Body of pancreas (tissue), 4 donors: ENCODE results near the gene SPP2. TPM values are rescaled to one million over a fixed set of nuclear protein-coding genes. Genes with fewer than 3 reads are reported as not detected.

ENCODE experiments used
- ATAC-seq: fragments of 150-250 bp; one replicate; pipeline ENCODE4 v1.9.1; 2016
- DNase-seq, 4 donors: peaks; one replicate each; pipeline ENCODE4 v3.0.0-alpha.2; 2019
- H3K27ac ChIP-seq, 4 donors: fragments of 200-600 bp; sonication (generic); 1 replicate in 3 of 4; 2 replicates in 1 of 4; pipeline versions ENCODE4 v1.5.1 to v1.6.1; 2016 to 2019; ENCODE audit warnings: mild to moderate bottlenecking in 1 of 4, mixed read lengths in 1 of 4, moderate library complexity in 1 of 4
- H3K27me3 ChIP-seq, 2 donors: fragments of 200-600 bp; sonication (generic); one replicate each; pipeline ENCODE4 v1.6.0; 2016; ENCODE audit warnings: mild to moderate bottlenecking in 1 of 2
- H3K36me3 ChIP-seq, 2 donors: fragments of 200-600 bp; sonication (generic); replicated peaks in 1 of 2; 2 replicates each; pipeline ENCODE4 v1.5.1; 2016; ENCODE audit warnings: low read depth in 2 of 2; ENCODE audit not compliant: insufficient read depth in 1 of 2
- H3K4me1 ChIP-seq: fragments of 200-600 bp; sonication (generic); one replicate; pipeline ENCODE4 v1.6.0; 2016
- H3K4me3 ChIP-seq, 2 donors: fragments of 200-600 bp; sonication (generic); 1 replicate in 1 of 2; 2 replicates in 1 of 2; pipeline ENCODE4 v1.5.1; 2016 to 2019
- H3K9me3 ChIP-seq, 3 donors: fragments of 200-600 bp; sonication (generic); 1 replicate in 2 of 3; 2 replicates in 1 of 3; pipeline ENCODE4 v1.5.1; 2016
- POLR2A ChIP-seq, 3 donors: fragments of 450-650 bp; IDR thresholded peaks; one replicate each; pipeline ENCODE4 v1.6.1; 2016; ENCODE audit warnings: antibody characterized with exemption in 3 of 3, mild to moderate bottlenecking in 2 of 3
- WGBS, 2 donors: methylation state at CpG; one replicate each; pipeline ENCODE4 v1.1.5; 2017; 5-methylcytosine and 5-hydroxymethylcytosine counted together
- intact Hi-C: fragments of 100-400 bp; cut with DNase I; formaldehyde crosslinking; loops from one replicate; pipeline ENCODE4 v1.15.1; 2023
- total RNA-seq, 2 donors: library from RNA; depleted of rRNA; stranded (reverse); fragments of >200 nt; gene quantifications; one replicate each; pipeline ENCODE4 v1.1.0, GENCODE V29; 2016
- TF ChIP-seq, protein P1 (sequence below), 7 experiments: fragments of 450-650 bp in 4 of 7; fragments of 200-600 bp in 3 of 7; sonication (generic) in 3 of 7; IDR thresholded peaks; one replicate each; pipeline ENCODE4 v1.5.1; 2016 to 2019; ENCODE audit warnings: antibody characterized with exemption in 7 of 7

Gene SPP2
- total RNA-seq, 2 donors from 2014 or later: not detected

DNA sequence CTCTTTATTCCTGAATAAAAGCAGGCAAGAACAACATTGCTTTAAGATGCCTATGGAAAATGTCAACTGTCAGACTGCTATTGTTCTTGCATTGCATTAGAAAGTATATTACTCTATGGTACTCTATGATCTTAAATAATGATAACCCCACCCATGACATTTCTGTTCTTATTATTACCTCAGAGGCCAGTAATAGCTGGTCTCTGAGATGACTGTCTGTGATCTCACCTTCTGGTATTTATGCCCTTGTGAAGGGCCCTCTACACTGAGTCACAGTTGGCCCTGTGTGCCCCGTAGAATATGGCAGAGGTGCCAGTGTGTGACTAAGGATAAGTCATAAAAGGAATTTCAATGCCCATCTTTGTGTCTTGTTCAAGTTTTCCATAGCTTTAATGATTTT, 61.0 kb downstream of the SPP2 start:
- no peaks in the 10 kb centered on the region for H3K4me1 ChIP-seq
- H3K27ac ChIP-seq: no peak overlapping the region
- H3K36me3 ChIP-seq: no peaks in the 10 kb centered on the region
- no peaks in the 10 kb centered on the region for H3K9me3 ChIP-seq
- H3K4me3 ChIP-seq: no peak overlapping the region
- no peak for ATAC-seq
- no peaks in the 10 kb centered on the region for H3K27me3 ChIP-seq
- intact Hi-C loops: no loop called here
- no peak for TF ChIP-seq POLR2A (IDR thresholded peaks at IDR 0.05)
- TF ChIP-seq, protein P1, sequence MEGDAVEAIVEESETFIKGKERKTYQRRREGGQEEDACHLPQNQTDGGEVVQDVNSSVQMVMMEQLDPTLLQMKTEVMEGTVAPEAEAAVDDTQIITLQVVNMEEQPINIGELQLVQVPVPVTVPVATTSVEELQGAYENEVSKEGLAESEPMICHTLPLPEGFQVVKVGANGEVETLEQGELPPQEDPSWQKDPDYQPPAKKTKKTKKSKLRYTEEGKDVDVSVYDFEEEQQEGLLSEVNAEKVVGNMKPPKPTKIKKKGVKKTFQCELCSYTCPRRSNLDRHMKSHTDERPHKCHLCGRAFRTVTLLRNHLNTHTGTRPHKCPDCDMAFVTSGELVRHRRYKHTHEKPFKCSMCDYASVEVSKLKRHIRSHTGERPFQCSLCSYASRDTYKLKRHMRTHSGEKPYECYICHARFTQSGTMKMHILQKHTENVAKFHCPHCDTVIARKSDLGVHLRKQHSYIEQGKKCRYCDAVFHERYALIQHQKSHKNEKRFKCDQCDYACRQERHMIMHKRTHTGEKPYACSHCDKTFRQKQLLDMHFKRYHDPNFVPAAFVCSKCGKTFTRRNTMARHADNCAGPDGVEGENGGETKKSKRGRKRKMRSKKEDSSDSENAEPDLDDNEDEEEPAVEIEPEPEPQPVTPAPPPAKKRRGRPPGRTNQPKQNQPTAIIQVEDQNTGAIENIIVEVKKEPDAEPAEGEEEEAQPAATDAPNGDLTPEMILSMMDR (IDR thresholded peaks at IDR 0.05): no peak
- WGBS, 2 donors: 58 to 88% methylated on average over 1 of the region's 1 CpG
- DNase-seq: no peak

DNA sequence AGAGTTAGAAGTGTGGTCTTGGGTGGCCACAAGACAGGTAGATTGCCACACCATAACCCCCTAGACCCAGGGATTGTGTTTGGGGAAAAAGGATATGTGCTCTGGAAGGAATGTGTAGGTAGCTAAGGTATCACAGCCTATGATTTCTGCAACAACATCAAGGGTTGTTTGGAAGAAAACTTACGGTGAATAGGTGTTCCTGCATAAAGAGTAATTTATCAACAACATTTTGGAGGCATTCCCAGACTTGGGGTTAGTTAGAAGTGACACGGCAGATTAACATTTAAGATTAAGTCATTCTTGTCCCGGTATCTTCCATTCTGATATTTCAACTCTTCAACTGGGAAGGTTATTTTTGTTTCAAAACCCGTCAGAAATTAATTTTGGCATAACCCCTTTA, 65.5 kb downstream of the SPP2 start:
- WGBS, 2 donors: 12% methylated on average over 4 of the region's 4 CpGs
- ATAC-seq: no peak
- H3K9me3 ChIP-seq: no peaks in the 10 kb centered on the region
- H3K36me3 ChIP-seq: no peaks in the 10 kb centered on the region
- no peak overlapping the region for H3K4me3 ChIP-seq
- no peak for TF ChIP-seq POLR2A (IDR thresholded peaks at IDR 0.05)
- TF ChIP-seq, protein P1 (IDR thresholded peaks at IDR 0.05): no peak
- intact Hi-C loops: no loop called here
- no peak overlapping the region for H3K27ac ChIP-seq
- no peaks in the 10 kb centered on the region for H3K4me1 ChIP-seq
- no peaks in the 10 kb centered on the region for H3K27me3 ChIP-seq
- DNase-seq: no peak

DNA sequence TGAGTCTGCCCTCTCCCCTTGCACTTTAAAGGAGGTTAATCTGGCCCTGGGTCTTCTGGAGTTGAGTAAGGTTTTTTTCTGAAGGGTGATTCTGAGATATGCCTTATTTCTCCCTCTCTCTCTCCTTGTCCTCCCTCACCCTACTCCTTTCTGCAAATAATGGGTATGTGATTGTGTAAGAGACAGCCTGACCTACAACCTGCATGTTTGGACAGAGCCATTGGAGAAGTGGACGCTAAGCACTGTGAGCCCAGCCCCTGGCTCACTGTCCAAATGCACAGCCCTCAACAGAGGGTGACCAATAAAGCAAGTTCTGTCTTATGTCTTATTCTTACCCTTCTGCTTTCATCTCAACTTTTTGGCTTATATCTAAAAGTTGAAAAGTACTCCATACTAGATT, 71.5 kb downstream of the SPP2 start:
- no peaks in the 10 kb centered on the region for H3K27me3 ChIP-seq
- H3K36me3 ChIP-seq: no peaks in the 10 kb centered on the region
- H3K4me1 ChIP-seq: no peaks in the 10 kb centered on the region
- DNase-seq (no peak), ATAC-seq (no peak)
- no peaks in the 10 kb centered on the region for H3K9me3 ChIP-seq
- no peak overlapping the region for H3K27ac ChIP-seq
- 84 to 86% methylated on average over 1 of the region's 1 CpG for WGBS, 2 donors
- TF ChIP-seq POLR2A (IDR thresholded peaks at IDR 0.05): no peak
- TF ChIP-seq, protein P1 (IDR thresholded peaks at IDR 0.05): no peak
- intact Hi-C loops: no loop called here
- H3K4me3 ChIP-seq: no peak overlapping the region

DNA sequence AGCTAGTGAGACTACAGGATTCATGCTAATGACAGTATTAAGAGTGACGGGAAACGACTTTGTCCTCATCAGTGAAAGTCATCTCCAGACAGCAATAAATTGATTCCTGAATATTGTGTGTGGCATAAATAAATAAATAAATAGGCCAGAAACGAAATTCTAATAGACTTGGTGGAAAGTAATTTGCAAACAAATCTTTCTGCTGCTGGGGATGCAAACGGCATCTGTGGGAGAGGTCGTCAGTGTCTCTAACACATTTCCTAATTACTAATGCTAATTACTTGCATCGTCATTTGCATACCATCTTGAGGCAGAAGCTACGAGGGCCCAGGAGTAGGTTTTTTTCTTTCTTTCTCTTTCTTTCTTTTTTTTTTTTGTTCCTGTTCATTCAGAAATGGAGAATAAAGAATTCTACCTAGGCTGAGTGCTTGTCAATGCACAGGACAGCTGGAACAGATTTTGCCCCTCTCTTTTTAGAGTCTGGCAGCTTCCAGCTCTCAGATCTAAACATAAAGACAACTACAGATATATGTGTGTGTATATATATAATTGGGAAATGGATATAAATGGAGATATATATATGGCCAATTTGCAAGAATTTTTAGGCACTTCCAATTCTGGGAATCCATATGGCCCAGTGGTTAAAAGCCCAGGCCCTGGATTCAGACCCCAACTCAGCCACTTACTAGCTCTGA, 75.1 kb downstream of the SPP2 start:
- 77 to 83% methylated on average over 7 of the region's 7 CpGs for WGBS, 2 donors
- Histone ChIP-seq H3K27ac (no peak overlapping the region), H3K27me3 (no peaks in the 10 kb centered on the region), H3K9me3 (no peaks in the 10 kb centered on the region), H3K4me1 (no peaks in the 10 kb centered on the region), H3K4me3 (no peak overlapping the region), H3K36me3 (no peaks in the 10 kb centered on the region)
- no peak for ATAC-seq
- no peak for DNase-seq
- intact Hi-C loops: no loop called here
- TF ChIP-seq, protein P1 (IDR thresholded peaks at IDR 0.05): no peak
- no peak for TF ChIP-seq POLR2A (IDR thresholded peaks at IDR 0.05)

DNA sequence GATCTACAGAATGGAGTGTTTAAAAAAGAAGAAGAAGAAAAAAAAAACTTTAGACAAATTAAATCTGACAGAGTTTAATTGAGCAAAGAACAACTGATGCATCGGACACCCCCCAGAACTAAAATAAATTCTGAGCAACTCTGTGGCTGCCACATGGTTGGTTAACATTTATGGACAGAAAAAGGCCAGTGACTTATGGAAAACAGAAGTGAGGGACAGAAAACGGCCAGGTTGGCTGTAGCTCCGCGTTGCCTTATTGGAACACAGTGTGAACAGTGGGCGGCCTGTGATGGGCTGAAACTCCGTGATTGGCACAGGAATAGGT, 75.6 kb downstream of the SPP2 start:
- TF ChIP-seq, protein P1 (IDR thresholded peaks at IDR 0.05): no peak
- no peak for TF ChIP-seq POLR2A (IDR thresholded peaks at IDR 0.05)
- intact Hi-C loops: no loop called here
- WGBS, 2 donors: 80 to 90% methylated on average over 6 of the region's 6 CpGs

More for the DNA sequence above, 75.6 kb downstream of the SPP2 start:
- H3K36me3 ChIP-seq: no peaks in the 10 kb centered on the region
- H3K4me1 ChIP-seq: no peaks in the 10 kb centered on the region
- H3K27me3 ChIP-seq: no peaks in the 10 kb centered on the region
- no peak for DNase-seq
- H3K4me3 ChIP-seq: no peak overlapping the region
- H3K27ac ChIP-seq: no peak overlapping the region
- no peaks in the 10 kb centered on the region for H3K9me3 ChIP-seq
- ATAC-seq: no peak
